ENCODE results near the gene GABRP. TPM values are rescaled to one million over a fixed set of nuclear protein-coding genes. Genes with fewer than 3 reads are reported as not detected.
"Not testable (repeated sequence)": the region's sequence is repeated elsewhere in the genome, so short reads cannot be mapped to it uniquely, and the experiment has no call there.

The GABRP gene
- total and polyA plus RNA-seq, 4 experiments from 2014 or later: not detected

DNA sequence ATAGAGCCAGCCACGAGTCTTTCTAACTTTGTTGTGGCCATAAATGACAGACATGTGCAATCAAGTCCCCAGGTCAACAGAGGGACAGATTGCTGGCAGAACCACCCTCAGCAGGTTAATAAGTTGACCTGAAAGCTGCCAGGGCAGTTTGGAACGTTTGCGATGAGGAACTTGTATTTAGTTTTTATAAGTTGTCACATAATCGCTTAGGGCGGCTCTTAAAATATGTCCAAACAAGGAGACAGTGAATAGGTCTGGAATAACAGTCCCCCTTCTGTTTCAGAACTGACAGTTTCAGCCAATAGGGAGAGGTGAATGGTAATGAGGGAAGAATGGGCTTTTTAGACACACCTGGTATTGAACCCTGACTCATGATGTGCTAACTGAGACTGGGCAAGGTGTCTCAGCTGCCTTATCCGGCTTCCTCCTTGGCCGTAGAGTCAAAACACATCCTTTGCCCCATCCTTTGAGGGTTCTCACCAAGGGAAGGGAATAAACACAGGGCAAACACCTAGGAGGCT, 33.6 kb upstream of the GABRP start:
- no peak overlapping the region for H3K4me3 ChIP-seq (ENCODE audit: low read length in 2 of 2)
- peaks cover 12 to 14% of the 10 kb centered on the region in 2 donors for H3K27me3 Mint-ChIP-seq
- intact Hi-C loops (cut with micrococcal nuclease): no loop called here
- H3K36me3 Mint-ChIP-seq: no peaks in the 10 kb centered on the region
- no peaks in the 10 kb centered on the region for H3K4me1 Mint-ChIP-seq
- H3K36me3 ChIP-seq (ENCODE audit: insufficient read depth, low read length): no peaks in the 10 kb centered on the region
- no peak overlapping the region for H3K27ac ChIP-seq (ENCODE audit: low read depth, low read length)
- no peak for DNase-seq
- peaks cover 0 to 3% (median 0%) of the 10 kb centered on the region in 8 donors for H3K9me3 Mint-ChIP-seq
- no peaks in the 10 kb centered on the region for H3K27me3 ChIP-seq (ENCODE audit: insufficient read depth, low read length)
- no peak overlapping the region for H3K4me3 Mint-ChIP-seq
- ChIA-PET POLR2A (ENCODE audit: partially characterized antibody) (no interaction called here), CTCF (ENCODE audit: partially characterized antibody) (interaction anchor here (1.0 kb wide), 1 partner anchor 10 kb away, joined by 3 read pairs; no protein-coding TSS in a partner anchor)
- no peaks in the 10 kb centered on the region for H3K4me1 ChIP-seq (ENCODE audit: insufficient read depth, low read length)
- H3K9me3 ChIP-seq (ENCODE audit: control insufficient read depth in 1 of 2, low read length in 2 of 2): no peaks in the 10 kb centered on the region
- H3K27ac Mint-ChIP-seq: no peak overlapping the region

DNA sequence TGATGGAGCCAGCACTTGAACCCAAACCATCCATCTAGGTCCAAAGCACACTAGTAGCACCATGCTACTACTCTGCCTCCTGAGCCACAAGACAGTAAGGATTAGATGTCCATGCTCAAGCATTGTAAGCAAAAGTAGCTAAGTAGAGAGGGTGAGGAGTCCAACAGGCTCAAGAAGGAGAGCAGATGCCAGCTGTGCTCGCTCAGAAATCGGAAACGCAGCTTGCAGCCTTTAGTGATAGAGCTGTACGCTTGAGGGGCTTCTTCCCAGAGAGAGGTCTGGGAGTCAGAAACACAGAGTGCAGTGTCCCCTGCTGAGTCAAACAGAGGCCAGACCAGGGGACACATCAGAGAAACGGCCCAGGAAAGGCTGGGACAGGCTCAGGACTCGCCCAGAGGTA, 32.7 kb upstream of the GABRP start:
- no peaks in the 10 kb centered on the region for H3K36me3 Mint-ChIP-seq
- H3K27ac Mint-ChIP-seq: no peak overlapping the region
- Histone ChIP-seq H3K4me1 (ENCODE audit: insufficient read depth, low read length) (no peaks in the 10 kb centered on the region), H3K27ac (ENCODE audit: low read depth, low read length) (no peak overlapping the region), H3K9me3 (ENCODE audit: control insufficient read depth in 1 of 2, low read length in 2 of 2) (no peaks in the 10 kb centered on the region), H3K4me3 (ENCODE audit: low read length in 2 of 2) (no peak overlapping the region), H3K36me3 (ENCODE audit: insufficient read depth, low read length) (no peaks in the 10 kb centered on the region), H3K27me3 (ENCODE audit: insufficient read depth, low read length) (no peaks in the 10 kb centered on the region)
- no peaks in the 10 kb centered on the region for H3K4me1 Mint-ChIP-seq
- peaks cover 0 to 4% (median 0%) of the 10 kb centered on the region in 8 donors for H3K9me3 Mint-ChIP-seq
- intact Hi-C loops (cut with micrococcal nuclease): no loop called here
- no peak overlapping the region for H3K4me3 Mint-ChIP-seq
- POLR2A ChIA-PET (ENCODE audit: partially characterized antibody): no interaction called here
- CTCF ChIA-PET (ENCODE audit: partially characterized antibody): interaction anchor here (1.0 kb wide), 1 partner anchor 11 kb away, joined by 3 read pairs; no protein-coding TSS in a partner anchor
- DNase-seq: no peak
- peaks cover 12 to 14% of the 10 kb centered on the region in 2 donors for H3K27me3 Mint-ChIP-seq

DNA sequence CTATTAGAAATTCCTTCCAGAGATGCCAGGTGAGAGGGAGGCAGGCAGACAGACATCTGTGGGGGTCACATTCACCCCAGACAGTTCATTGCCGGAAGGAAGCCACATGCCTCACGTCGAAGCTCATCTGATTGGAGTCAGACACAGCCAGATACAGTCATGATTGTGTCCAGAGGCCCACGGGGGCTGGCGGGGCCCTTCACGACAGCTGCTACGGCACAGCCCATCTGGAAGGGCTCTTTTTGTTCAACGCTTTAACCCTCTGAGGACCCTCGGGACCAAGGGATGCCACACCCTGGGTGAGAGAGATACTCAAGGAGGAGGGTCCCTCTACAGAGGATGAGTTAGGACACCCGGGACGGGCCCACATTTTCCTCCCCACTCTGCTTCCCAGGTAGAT, 31.9 kb upstream of the GABRP start:
- no peaks in the 10 kb centered on the region for H3K36me3 ChIP-seq (ENCODE audit: insufficient read depth, low read length)
- Mint-ChIP-seq H3K4me3 (no peak overlapping the region), H3K27ac (no peak overlapping the region), H3K27me3 (peaks cover 12 to 14% of the 10 kb centered on the region in 2 donors), H3K4me1 (no peaks in the 10 kb centered on the region), H3K36me3 (no peaks in the 10 kb centered on the region), H3K9me3 (peaks cover 0 to 4% (median 0%) of the 10 kb centered on the region in 8 donors)
- no peak overlapping the region for H3K27ac ChIP-seq (ENCODE audit: low read depth, low read length)
- DNase-seq: no peak
- intact Hi-C loops (cut with micrococcal nuclease): no loop called here
- CTCF ChIA-PET (ENCODE audit: partially characterized antibody): no interaction called here
- H3K4me1 ChIP-seq (ENCODE audit: insufficient read depth, low read length): no peaks in the 10 kb centered on the region
- no peaks in the 10 kb centered on the region for H3K27me3 ChIP-seq (ENCODE audit: insufficient read depth, low read length)
- POLR2A ChIA-PET (ENCODE audit: partially characterized antibody): no interaction called here
- H3K4me3 ChIP-seq (ENCODE audit: low read length in 2 of 2): no peak overlapping the region
- H3K9me3 ChIP-seq (ENCODE audit: control insufficient read depth in 1 of 2, low read length in 2 of 2): no peaks in the 10 kb centered on the region

DNA sequence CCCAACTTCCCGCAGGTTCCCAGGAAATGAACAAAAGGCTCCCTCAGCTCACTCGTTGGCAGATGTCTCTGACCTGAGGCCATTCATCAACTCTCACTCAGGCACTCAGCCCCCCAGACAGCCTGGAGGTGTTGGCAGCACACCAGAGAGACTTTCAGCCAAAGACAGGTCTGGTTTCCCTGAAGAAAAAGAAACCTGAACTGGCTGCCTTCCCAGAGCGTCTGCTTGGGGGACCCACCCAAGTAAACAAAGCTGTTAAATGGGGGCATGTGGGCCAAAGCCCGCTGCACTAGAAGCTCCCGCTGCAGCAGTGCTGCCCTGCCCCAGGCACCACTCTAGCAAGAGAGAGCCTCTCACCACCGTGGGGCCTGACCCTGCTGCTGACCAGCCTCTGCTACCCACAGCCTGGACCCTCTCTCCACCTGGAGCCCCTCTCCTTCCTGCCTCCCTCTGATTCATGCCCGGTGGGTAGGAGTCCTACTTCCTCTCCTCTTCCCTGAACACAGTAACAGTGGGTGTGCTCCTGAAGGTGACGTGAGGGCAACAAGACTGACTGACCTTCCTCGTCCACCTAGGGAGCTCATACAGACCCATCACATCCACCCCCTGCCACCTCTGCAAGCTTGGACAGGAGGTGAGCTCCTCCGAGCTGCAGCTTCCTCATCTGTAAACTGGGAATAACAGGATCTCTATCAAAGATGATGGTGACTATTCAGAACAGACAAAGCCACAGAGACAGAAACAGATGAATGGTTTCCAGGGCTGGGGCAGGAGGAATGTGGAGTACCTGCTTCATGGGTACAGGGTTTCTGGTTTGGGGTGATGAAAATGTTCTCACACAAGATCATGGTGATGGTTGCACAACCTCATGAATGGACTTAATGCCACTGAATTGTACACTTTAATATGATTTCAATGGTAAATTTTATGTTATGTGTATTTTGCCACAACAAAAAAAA, 31.0 kb upstream of the GABRP start:
- H3K4me1 Mint-ChIP-seq: no peaks in the 10 kb centered on the region

DNA sequence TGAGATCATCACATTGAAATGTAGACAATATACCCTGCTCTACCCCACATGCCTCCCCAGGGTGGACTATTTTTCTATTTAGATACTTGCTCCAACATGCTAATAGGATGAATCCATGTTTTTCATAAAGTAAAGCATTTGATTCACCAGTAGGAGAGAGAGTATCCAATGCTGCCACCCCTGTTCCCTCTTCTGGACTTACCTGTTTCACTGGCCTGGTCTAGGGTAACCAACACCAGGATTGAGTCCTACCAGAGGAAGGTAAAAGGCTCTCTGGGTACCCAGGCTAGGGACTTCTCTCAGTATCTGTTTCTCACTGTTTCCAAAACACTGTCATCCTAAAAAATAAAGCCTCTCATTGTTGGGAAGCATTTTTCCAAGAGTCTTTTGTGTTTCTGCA, 30.2 kb upstream of the GABRP start:
- intact Hi-C loops (cut with micrococcal nuclease): no loop called here

More for the DNA sequence above, 31.0 kb upstream of the GABRP start:
- H3K4me3 Mint-ChIP-seq: no peak overlapping the region
- Histone ChIP-seq H3K27ac (ENCODE audit: low read depth, low read length) (no peak overlapping the region), H3K27me3 (ENCODE audit: insufficient read depth, low read length) (no peaks in the 10 kb centered on the region), H3K36me3 (ENCODE audit: insufficient read depth, low read length) (no peaks in the 10 kb centered on the region), H3K9me3 (ENCODE audit: control insufficient read depth in 1 of 2, low read length in 2 of 2) (no peaks in the 10 kb centered on the region), H3K4me1 (ENCODE audit: insufficient read depth, low read length) (no peaks in the 10 kb centered on the region), H3K4me3 (ENCODE audit: low read length in 2 of 2) (no peak overlapping the region)
- H3K27ac Mint-ChIP-seq: no peak overlapping the region
- intact Hi-C loops (cut with micrococcal nuclease): no loop called here
- DNase-seq: no peak
- POLR2A ChIA-PET (ENCODE audit: partially characterized antibody): no interaction called here
- peaks cover 0 to 4% (median 0%) of the 10 kb centered on the region in 8 donors for H3K9me3 Mint-ChIP-seq
- H3K36me3 Mint-ChIP-seq: no peaks in the 10 kb centered on the region
- CTCF ChIA-PET (ENCODE audit: partially characterized antibody): no interaction called here
- H3K27me3 Mint-ChIP-seq: peaks cover 5 to 11% of the 10 kb centered on the region in 2 donors

DNA sequence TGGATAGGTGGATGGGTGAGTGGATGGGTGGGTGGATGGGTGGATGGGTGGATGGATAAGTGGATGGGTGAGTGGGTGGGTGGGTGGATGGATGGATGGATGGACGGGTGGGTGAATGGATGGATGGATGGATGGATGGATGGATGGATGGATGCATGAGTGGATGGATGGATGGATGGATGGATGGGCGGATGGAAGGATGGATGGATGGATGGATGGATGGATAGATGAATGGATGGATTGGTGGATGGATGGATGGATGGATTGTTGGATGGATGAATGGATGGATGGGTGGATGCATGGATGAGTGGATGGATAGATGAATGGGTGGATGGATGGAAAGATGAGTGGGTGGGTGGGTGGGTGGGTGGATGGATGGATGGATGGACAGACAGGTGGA, 29.0 kb upstream of the GABRP start:
- DNase-seq; H3K36me3 Mint-ChIP-seq; H3K9me3 Mint-ChIP-seq; H3K4me1 Mint-ChIP-seq; H3K27ac ChIP-seq (ENCODE audit: low read depth, low read length); CTCF ChIA-PET (ENCODE audit: partially characterized antibody); H3K27me3 ChIP-seq (ENCODE audit: insufficient read depth, low read length); H3K4me1 ChIP-seq (ENCODE audit: insufficient read depth, low read length); H3K36me3 ChIP-seq (ENCODE audit: insufficient read depth, low read length); H3K4me3 ChIP-seq (ENCODE audit: low read length in 2 of 2); H3K27me3 Mint-ChIP-seq; intact Hi-C loops (cut with micrococcal nuclease); H3K9me3 ChIP-seq (ENCODE audit: control insufficient read depth in 1 of 2, low read length in 2 of 2); H3K4me3 Mint-ChIP-seq; H3K27ac Mint-ChIP-seq; POLR2A ChIA-PET (ENCODE audit: partially characterized antibody): not testable (repeated sequence)

More for the DNA sequence above, 30.2 kb upstream of the GABRP start:
- Histone ChIP-seq H3K9me3 (ENCODE audit: control insufficient read depth in 1 of 2, low read length in 2 of 2) (no peaks in the 10 kb centered on the region), H3K4me3 (ENCODE audit: low read length in 2 of 2) (no peak overlapping the region), H3K4me1 (ENCODE audit: insufficient read depth, low read length) (no peaks in the 10 kb centered on the region), H3K27ac (ENCODE audit: low read depth, low read length) (no peak overlapping the region), H3K36me3 (ENCODE audit: insufficient read depth, low read length) (no peaks in the 10 kb centered on the region), H3K27me3 (ENCODE audit: insufficient read depth, low read length) (no peaks in the 10 kb centered on the region)
- ChIA-PET CTCF (ENCODE audit: partially characterized antibody) (no interaction called here), POLR2A (ENCODE audit: partially characterized antibody) (no interaction called here)
- Mint-ChIP-seq H3K36me3 (no peaks in the 10 kb centered on the region), H3K27ac (no peak overlapping the region), H3K4me3 (no peak overlapping the region), H3K4me1 (no peaks in the 10 kb centered on the region), H3K9me3 (peaks cover 0 to 4% (median 0%) of the 10 kb centered on the region in 8 donors), H3K27me3 (peaks cover 2 to 8% of the 10 kb centered on the region in 2 donors)
- DNase-seq: no peak

DNA sequence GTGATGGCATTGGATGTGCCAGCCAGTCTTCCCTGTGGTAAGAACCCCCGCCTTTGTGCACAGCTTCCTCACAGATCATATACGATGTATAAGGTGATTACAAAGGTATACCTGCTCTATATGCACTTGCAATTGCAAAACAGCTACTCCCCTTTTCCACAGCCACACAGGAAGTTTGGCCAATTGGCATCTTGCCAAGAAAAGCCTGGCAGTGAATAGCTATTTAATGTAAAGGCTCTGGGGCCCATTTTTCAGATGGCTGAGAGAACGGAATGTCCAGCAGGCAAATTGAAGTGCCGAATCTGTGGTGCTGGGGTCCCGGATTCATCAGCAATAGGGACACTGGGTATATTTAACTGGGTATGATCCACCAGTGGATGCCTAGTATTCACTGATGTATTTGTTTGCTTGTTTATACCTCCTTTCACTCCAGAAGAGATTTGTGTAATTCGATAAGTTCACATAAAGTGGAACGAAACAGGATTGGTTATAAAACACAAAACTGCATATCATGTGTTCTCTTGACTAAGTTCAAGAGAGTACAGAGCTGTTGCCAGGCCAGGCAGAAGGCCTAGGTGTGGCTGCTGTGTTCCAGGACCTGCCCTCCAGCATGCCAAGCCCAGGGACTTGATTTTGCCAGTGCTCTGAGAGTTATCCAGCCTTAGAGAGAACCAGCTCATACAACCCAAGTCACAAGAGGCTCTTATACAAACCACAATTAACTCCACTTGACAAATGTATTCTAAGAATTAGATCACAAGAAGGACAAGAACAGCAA, 27.7 kb upstream of the GABRP start:
- Mint-ChIP-seq H3K27me3 (peaks cover 2 to 6% of the 10 kb centered on the region in 2 donors), H3K36me3 (no peaks in the 10 kb centered on the region), H3K4me1 (no peaks in the 10 kb centered on the region), H3K9me3 (peaks cover 0 to 4% (median 0%) of the 10 kb centered on the region in 8 donors), H3K27ac (peak overlapping the region in 1 of 7 donors; percentile 43), H3K4me3 (no peak overlapping the region)
- Histone ChIP-seq H3K4me1 (ENCODE audit: insufficient read depth, low read length) (no peaks in the 10 kb centered on the region), H3K9me3 (ENCODE audit: control insufficient read depth in 1 of 2, low read length in 2 of 2) (no peaks in the 10 kb centered on the region), H3K36me3 (ENCODE audit: insufficient read depth, low read length) (no peaks in the 10 kb centered on the region), H3K27ac (ENCODE audit: low read depth, low read length) (no peak overlapping the region), H3K27me3 (ENCODE audit: insufficient read depth, low read length) (no peaks in the 10 kb centered on the region), H3K4me3 (ENCODE audit: low read length in 2 of 2) (no peak overlapping the region)
- no peak for DNase-seq
- ChIA-PET CTCF (ENCODE audit: partially characterized antibody) (no interaction called here), POLR2A (ENCODE audit: partially characterized antibody) (no interaction called here)
- intact Hi-C loops (cut with micrococcal nuclease): no loop called here

Data from CD4-positive, alpha-beta memory T cell (primary cell).